ENCODE results near the gene CDK2AP2.
"Not testable (repeated sequence)": the region's sequence is repeated elsewhere in the genome, so short reads cannot be mapped to it uniquely, and the experiment has no call there.

Gene CDK2AP2

GRCh38 chr11:67486481-67487195 is 21.3 kb downstream of the CDK2AP2 start:
- Histone ChIP-seq H3F3A (ENCODE audit: insufficient read depth) (peaks cover 25% of the 10 kb centered on the region), H3K4me3 (ENCODE audit: insufficient read depth, low read length, poor library complexity, severe bottlenecking) (no peak overlapping the region), H3K9me2 (replicated peaks; ENCODE audit: insufficient read depth, low read length) (no peaks in the 10 kb centered on the region), H3K27me3 (ENCODE audit: low read length) (no peaks in the 10 kb centered on the region), H3K27ac (ENCODE audit: low read depth, low read length) (peak overlapping the region; percentile 95), H3K9ac (ENCODE audit: low read length) (peak overlapping the region; percentile 19), H3K9me3 (ENCODE audit: insufficient read depth, low read length) (no peaks in the 10 kb centered on the region), H2AFZ (ENCODE audit: low read depth, low read length, severe bottlenecking) (no peak overlapping the region), H3K36me3 (ENCODE audit: low read length) (no peaks in the 10 kb centered on the region), H4K20me1 (ENCODE audit: low read depth, low read length) (no peaks in the 10 kb centered on the region), H3K4me2 (ENCODE audit: low read depth, low read length, poor library complexity, severe bottlenecking) (peak overlapping the region; percentile 96), H3K79me2 (ENCODE audit: insufficient read depth, low read length) (peaks cover 18% of the 10 kb centered on the region)
- no peak for TF ChIP-seq CTCF (IDR thresholded peaks at IDR 0.05; ENCODE audit: insufficient read depth, low read length, poor library complexity, severe bottlenecking)
- TF ChIP-seq EZH2phosphoT487 (conservative IDR thresholded peaks at IDR 0.05; ENCODE audit: low read length) = no peak

- H3K27ac ChIP-seq (ENCODE audit: low read depth, low read length) = peak overlapping the region; percentile 95
- H3K4me3 ChIP-seq (ENCODE audit: insufficient read depth, low read length, poor library complexity, severe bottlenecking); H3K9me2 ChIP-seq (replicated peaks; ENCODE audit: insufficient read depth, low read length); H3K36me3 ChIP-seq (ENCODE audit: low read length); H4K20me1 ChIP-seq (ENCODE audit: low read depth, low read length); H3K27me3 ChIP-seq (ENCODE audit: low read length); H3K9me3 ChIP-seq (ENCODE audit: insufficient read depth, low read length); H2AFZ ChIP-seq (ENCODE audit: low read depth, low read length, severe bottlenecking): not testable (repeated sequence)
- H3K79me2 ChIP-seq (ENCODE audit: insufficient read depth, low read length) = peaks cover 18% of the 10 kb centered on the region
- H3K9ac ChIP-seq (ENCODE audit: low read length) = peak overlapping the region; percentile 64
- peaks cover 25% of the 10 kb centered on the region for H3F3A ChIP-seq (ENCODE audit: insufficient read depth)
- peak overlapping the region; percentile 96 for H3K4me2 ChIP-seq (ENCODE audit: low read depth, low read length, poor library complexity, severe bottlenecking)
Observed at GRCh38 chr11:67485873-67486361, 22.0 kb downstream of the CDK2AP2 start.

GRCh38 chr11:67484847-67485311 is 23.1 kb downstream of the CDK2AP2 start:
- Histone ChIP-seq H3K36me3 (ENCODE audit: low read length) (no peaks in the 10 kb centered on the region), H3K4me3 (ENCODE audit: insufficient read depth, low read length, poor library complexity, severe bottlenecking) (peak overlapping the region; percentile 53), H3K79me2 (ENCODE audit: insufficient read depth, low read length) (peaks cover 18% of the 10 kb centered on the region), H3K9ac (ENCODE audit: low read length) (peak overlapping the region; percentile 64), H3K27ac (ENCODE audit: low read depth, low read length) (peak overlapping the region; percentile 95), H3F3A (ENCODE audit: insufficient read depth) (peaks cover 28% of the 10 kb centered on the region), H2AFZ (ENCODE audit: low read depth, low read length, severe bottlenecking) (no peak overlapping the region), H3K9me3 (ENCODE audit: insufficient read depth, low read length) (no peaks in the 10 kb centered on the region), H3K27me3 (ENCODE audit: low read length) (no peaks in the 10 kb centered on the region), H3K4me2 (ENCODE audit: low read depth, low read length, poor library complexity, severe bottlenecking) (peak overlapping the region; percentile 96), H3K9me2 (replicated peaks; ENCODE audit: insufficient read depth, low read length) (no peaks in the 10 kb centered on the region), H4K20me1 (ENCODE audit: low read depth, low read length) (no peaks in the 10 kb centered on the region)
- no peak for TF ChIP-seq EZH2phosphoT487 (conservative IDR thresholded peaks at IDR 0.05; ENCODE audit: low read length)
- no peak for TF ChIP-seq CTCF (IDR thresholded peaks at IDR 0.05; ENCODE audit: insufficient read depth, low read length, poor library complexity, severe bottlenecking)
